HepG2 (cell line): ENCODE results near the gene HSPA1B. TPM values are rescaled to one million over a fixed set of nuclear protein-coding genes. Genes with fewer than 3 reads are reported as not detected.

Source experiments
- CEBPB ChIP-seq: IDR thresholded peaks from 2 replicates; pipeline ENCODE4 v1.6.1; 2011; ENCODE audit warnings: low read depth, low read length, improper control_type of control experiment, borderline replicate concordance
- CREM ChIP-seq, 2 experiments: sonication (generic) in 1 of 2; formaldehyde crosslinking in 1 of 2; IDR thresholded peaks; 2 replicates each; pipeline versions ENCODE4 v1.4.0 to v1.6.1; 2016 to 2020; ENCODE audit warnings: antibody characterized with exemption in 1 of 2, mild to moderate bottlenecking in 1 of 2, missing genetic modification reagents in 1 of 2
- KDM3A ChIP-seq: IDR thresholded peaks from 2 replicates; pipeline ENCODE4 v1.6.1; 2018; ENCODE audit warnings: low read depth, missing compliant biosample characterization
- PBX3 ChIP-seq: sonication (generic); formaldehyde crosslinking; IDR thresholded peaks from 2 replicates; pipeline ENCODE4 v1.8.1; 2023; ENCODE audit warnings: missing genetic modification reagents, inconsistent platforms, borderline replicate concordance
- PCBP1 ChIP-seq: fragments of 200-400 bp; formaldehyde crosslinking; IDR thresholded peaks from 2 replicates; pipeline ENCODE4 v1.6.1; 2017; ENCODE audit warnings: mild to moderate bottlenecking, low read depth, low read length, borderline replicate concordance
- PHF5A ChIP-seq: IDR thresholded peaks from one replicate; pipeline ENCODE4 v1.6.1; 2018; ENCODE audit warnings: low read depth, missing genetic modification reagents; ENCODE audit not compliant: unreplicated experiment
- SIX1 ChIP-seq: sonication (generic); formaldehyde crosslinking; IDR thresholded peaks from 2 replicates; pipeline ENCODE4 v1.4.0; 2020; ENCODE audit warnings: missing genetic modification reagents, borderline replicate concordance
- SRF ChIP-seq: IDR thresholded peaks from 2 replicates; pipeline ENCODE4 v1.6.1; 2011; ENCODE audit warnings: mild to moderate bottlenecking, low read depth, low read length, moderate library complexity
- ZBTB43 ChIP-seq: sonication (generic); formaldehyde crosslinking; conservative IDR thresholded peaks from 2 replicates; pipeline ENCODE4 v1.4.0; 2020; ENCODE audit warnings: missing genetic modification reagents
- ZIK1 ChIP-seq: sonication (generic); formaldehyde crosslinking; IDR thresholded peaks from 2 replicates; pipeline ENCODE4 v1.5.0; 2020; ENCODE audit warnings: mild to moderate bottlenecking, low read depth, missing genetic modification reagents, borderline replicate concordance
- ZNF251 ChIP-seq: sonication (generic); formaldehyde crosslinking; IDR thresholded peaks from 2 replicates; pipeline ENCODE4 v1.9.0; 2021; ENCODE audit warnings: mild to moderate bottlenecking, missing genetic modification reagents
- ZNF354B ChIP-seq: sonication (generic); formaldehyde crosslinking; IDR thresholded peaks from 2 replicates; pipeline ENCODE4 v1.8.0; 2022; ENCODE audit warnings: mild to moderate bottlenecking, missing genetic modification reagents
- ZNF431 ChIP-seq: sonication (generic); formaldehyde crosslinking; IDR thresholded peaks from 2 replicates; pipeline ENCODE4 v1.9.0; 2022; ENCODE audit warnings: missing genetic modification reagents, low read depth, mild to moderate bottlenecking, borderline replicate concordance
- ZNF44 ChIP-seq: sonication (generic); formaldehyde crosslinking; IDR thresholded peaks from 2 replicates; pipeline ENCODE4 v1.5.1; 2020; ENCODE audit warnings: mild to moderate bottlenecking, missing genetic modification reagents
- ZNF557 ChIP-seq: sonication (generic); formaldehyde crosslinking; IDR thresholded peaks from 2 replicates; pipeline ENCODE4 v1.4.0; 2020; ENCODE audit warnings: missing genetic modification reagents
- ZNF564 ChIP-seq: sonication (generic); formaldehyde crosslinking; IDR thresholded peaks from 2 replicates; pipeline ENCODE4 v1.8.1; 2023; ENCODE audit warnings: mild to moderate bottlenecking, missing genetic modification reagents
- ZNF7 ChIP-seq: IDR thresholded peaks from 2 replicates; pipeline ENCODE4 v1.6.1; 2016; ENCODE audit warnings: missing biosample characterization, missing genetic modification reagents
- polyA plus RNA-seq, 8 experiments: library from polyadenylated mRNA; depleted of rRNA in 3 of 8; stranded (reverse) in 7 of 8; unstranded in 1 of 8; fragments of >200 nt; fragmentation: Illumina TruSeq in 4 of 8; extraction: Trizol in 4 of 8; gene quantifications; 2 replicates each; pipeline versions ENCODE4 v1.2.1 to v1.2.3, GENCODE V29; 2011 to 2016; ENCODE audit warnings: low read depth in 4 of 8, missing spikeins in 1 of 8, mixed read lengths in 1 of 8; ENCODE audit not compliant: insufficient read depth in 1 of 8
- total RNA-seq, 5 experiments: library from RNA; depleted of rRNA; stranded (reverse); fragments of >200 nt; fragmentation: Illumina TruSeq; extraction: Trizol; gene quantifications; 2 replicates each; pipeline ENCODE4 v1.2.3, GENCODE V29; 2016; ENCODE audit warnings: low read depth in 1 of 5
- TF ChIP-seq, protein P1 (sequence below): sonication (generic); formaldehyde crosslinking; IDR thresholded peaks from 2 replicates; pipeline ENCODE4 v1.5.0; 2020; ENCODE audit warnings: missing genetic modification reagents, mild to moderate bottlenecking, borderline replicate concordance
- TF ChIP-seq, protein P2 (sequence below): sonication (generic); formaldehyde crosslinking; IDR thresholded peaks from 2 replicates; pipeline ENCODE4 v1.5.1; 2020; ENCODE audit warnings: mild to moderate bottlenecking, missing genetic modification reagents, borderline replicate concordance

The HSPA1B gene
- total and polyA plus RNA-seq, 2 of the 13 experiments (the other 11 are each of a cell fraction or from before 2014, with no cell fraction given): 26.0 to 186 TPM

- TF ChIP-seq PBX3 (CRISPR knock-in tag): no peak
- TF ChIP-seq ZNF44: no peak
- TF ChIP-seq ZNF557 (CRISPR knock-in tag): peak; percentile 57; the same call in 1 of the 2 replicates
- TF ChIP-seq SRF: no peak
- TF ChIP-seq CEBPB: no peak
- TF ChIP-seq, protein P1, sequence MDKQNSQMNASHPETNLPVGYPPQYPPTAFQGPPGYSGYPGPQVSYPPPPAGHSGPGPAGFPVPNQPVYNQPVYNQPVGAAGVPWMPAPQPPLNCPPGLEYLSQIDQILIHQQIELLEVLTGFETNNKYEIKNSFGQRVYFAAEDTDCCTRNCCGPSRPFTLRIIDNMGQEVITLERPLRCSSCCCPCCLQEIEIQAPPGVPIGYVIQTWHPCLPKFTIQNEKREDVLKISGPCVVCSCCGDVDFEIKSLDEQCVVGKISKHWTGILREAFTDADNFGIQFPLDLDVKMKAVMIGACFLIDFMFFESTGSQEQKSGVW: no peak
- 0 out of 2 replicates have a peak, but pooled peaks have one; percentile 52 for TF ChIP-seq ZIK1
- peak; percentile 88 for TF ChIP-seq ZNF431 (CRISPR knock-in tag)
- no peak for TF ChIP-seq ZNF7 (CRISPR knock-in tag)
- TF ChIP-seq SIX1 (CRISPR knock-in tag): peak; percentile 61; the same call in 1 of the 2 replicates
- TF ChIP-seq CREM (IDR thresholded peaks at IDR 0.05): peak; percentile 96
- no peak for TF ChIP-seq CREM (CRISPR knock-in tag; IDR thresholded peaks at IDR 0.05)
- TF ChIP-seq, protein P2, sequence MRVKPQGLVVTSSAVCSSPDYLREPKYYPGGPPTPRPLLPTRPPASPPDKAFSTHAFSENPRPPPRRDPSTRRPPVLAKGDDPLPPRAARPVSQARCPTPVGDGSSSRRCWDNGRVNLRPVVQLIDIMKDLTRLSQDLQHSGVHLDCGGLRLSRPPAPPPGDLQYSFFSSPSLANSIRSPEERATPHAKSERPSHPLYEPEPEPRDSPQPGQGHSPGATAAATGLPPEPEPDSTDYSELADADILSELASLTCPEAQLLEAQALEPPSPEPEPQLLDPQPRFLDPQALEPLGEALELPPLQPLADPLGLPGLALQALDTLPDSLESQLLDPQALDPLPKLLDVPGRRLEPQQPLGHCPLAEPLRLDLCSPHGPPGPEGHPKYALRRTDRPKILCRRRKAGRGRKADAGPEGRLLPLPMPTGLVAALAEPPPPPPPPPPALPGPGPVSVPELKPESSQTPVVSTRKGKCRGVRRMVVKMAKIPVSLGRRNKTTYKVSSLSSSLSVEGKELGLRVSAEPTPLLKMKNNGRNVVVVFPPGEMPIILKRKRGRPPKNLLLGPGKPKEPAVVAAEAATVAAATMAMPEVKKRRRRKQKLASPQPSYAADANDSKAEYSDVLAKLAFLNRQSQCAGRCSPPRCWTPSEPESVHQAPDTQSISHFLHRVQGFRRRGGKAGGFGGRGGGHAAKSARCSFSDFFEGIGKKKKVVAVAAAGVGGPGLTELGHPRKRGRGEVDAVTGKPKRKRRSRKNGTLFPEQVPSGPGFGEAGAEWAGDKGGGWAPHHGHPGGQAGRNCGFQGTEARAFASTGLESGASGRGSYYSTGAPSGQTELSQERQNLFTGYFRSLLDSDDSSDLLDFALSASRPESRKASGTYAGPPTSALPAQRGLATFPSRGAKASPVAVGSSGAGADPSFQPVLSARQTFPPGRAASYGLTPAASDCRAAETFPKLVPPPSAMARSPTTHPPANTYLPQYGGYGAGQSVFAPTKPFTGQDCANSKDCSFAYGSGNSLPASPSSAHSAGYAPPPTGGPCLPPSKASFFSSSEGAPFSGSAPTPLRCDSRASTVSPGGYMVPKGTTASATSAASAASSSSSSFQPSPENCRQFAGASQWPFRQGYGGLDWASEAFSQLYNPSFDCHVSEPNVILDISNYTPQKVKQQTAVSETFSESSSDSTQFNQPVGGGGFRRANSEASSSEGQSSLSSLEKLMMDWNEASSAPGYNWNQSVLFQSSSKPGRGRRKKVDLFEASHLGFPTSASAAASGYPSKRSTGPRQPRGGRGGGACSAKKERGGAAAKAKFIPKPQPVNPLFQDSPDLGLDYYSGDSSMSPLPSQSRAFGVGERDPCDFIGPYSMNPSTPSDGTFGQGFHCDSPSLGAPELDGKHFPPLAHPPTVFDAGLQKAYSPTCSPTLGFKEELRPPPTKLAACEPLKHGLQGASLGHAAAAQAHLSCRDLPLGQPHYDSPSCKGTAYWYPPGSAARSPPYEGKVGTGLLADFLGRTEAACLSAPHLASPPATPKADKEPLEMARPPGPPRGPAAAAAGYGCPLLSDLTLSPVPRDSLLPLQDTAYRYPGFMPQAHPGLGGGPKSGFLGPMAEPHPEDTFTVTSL (CRISPR knock-in tag): peak; percentile 76; the same call in 1 of the 2 replicates
- peak; percentile 75; the same call in 1 of the 2 replicates for TF ChIP-seq KDM3A (CRISPR knock-in tag)
- peak; percentile 96 for TF ChIP-seq PHF5A (CRISPR knock-in tag)
- 0 out of 2 replicates have a peak, but pooled peaks have one; percentile 7 for TF ChIP-seq ZNF564 (CRISPR knock-in tag)
- TF ChIP-seq ZBTB43 (CRISPR knock-in tag): peak; percentile 87
- TF ChIP-seq ZNF354B (CRISPR knock-in tag): no peak; the same call in 1 of the 2 replicates
- no peak for TF ChIP-seq ZNF251 (CRISPR knock-in tag)
- peak; percentile 91; the same call in 1 of the 2 replicates for TF ChIP-seq PCBP1
Observed at GRCh38 chr6:31862344-31863235, 35.1 kb downstream of the HSPA1B start, which contains the start of gene NEU1 (continued).
